Activated CD4-positive, alpha-beta T cell treated with anti-CD3 and anti-CD28 coated beads, Interleukin-2, amount 50 U/mL, for 1 hour (primary cell): ENCODE data around the gene PIK3R2.
"Not testable (repeated sequence)": the region's sequence is repeated elsewhere in the genome, so short reads cannot be mapped to it uniquely, and the experiment has no call there.

Experiments used
- DNase-seq: peaks from one replicate; pipeline ENCODE4 v3.0.0-alpha.2; 2020

The PIK3R2 gene

GRCh38 chr19:18205200-18205892 is 52.4 kb downstream of the PIK3R2 start:
- DNase-seq, result peak; percentile 41

GRCh38 chr19:18206018-18206417 is 53.1 kb downstream of the PIK3R2 start:
- DNase-seq, result no peak

- peak; percentile 55 for DNase-seq
These were observed 55.4 kb downstream of the PIK3R2 start for GRCh38 chr19:18208098-18208951.

- DNase-seq, result not testable (repeated sequence)
These were observed 56.9 kb downstream of the PIK3R2 start for GRCh38 chr19:18209912-18210311.

DNA sequence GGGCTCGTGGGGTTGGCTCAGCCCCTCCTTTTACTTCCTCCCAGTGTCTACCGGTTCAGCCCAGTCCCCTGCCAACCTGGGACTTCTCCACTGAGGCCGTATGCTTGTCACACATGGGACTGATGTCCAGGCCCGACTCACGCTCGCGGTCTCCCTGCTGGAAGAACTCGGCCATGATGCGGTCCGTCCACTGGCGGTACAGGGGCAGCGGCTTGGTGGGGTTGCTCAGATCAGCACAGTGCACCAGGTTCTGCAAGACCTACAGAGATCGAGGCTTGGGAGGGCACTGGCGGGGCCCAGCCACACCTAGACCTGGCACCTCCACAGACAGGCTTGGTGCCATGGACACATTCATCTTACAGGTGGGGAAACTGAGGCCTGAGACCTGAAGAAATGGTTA is 58.7 kb downstream of the PIK3R2 start:
- no peak for DNase-seq

DNA sequence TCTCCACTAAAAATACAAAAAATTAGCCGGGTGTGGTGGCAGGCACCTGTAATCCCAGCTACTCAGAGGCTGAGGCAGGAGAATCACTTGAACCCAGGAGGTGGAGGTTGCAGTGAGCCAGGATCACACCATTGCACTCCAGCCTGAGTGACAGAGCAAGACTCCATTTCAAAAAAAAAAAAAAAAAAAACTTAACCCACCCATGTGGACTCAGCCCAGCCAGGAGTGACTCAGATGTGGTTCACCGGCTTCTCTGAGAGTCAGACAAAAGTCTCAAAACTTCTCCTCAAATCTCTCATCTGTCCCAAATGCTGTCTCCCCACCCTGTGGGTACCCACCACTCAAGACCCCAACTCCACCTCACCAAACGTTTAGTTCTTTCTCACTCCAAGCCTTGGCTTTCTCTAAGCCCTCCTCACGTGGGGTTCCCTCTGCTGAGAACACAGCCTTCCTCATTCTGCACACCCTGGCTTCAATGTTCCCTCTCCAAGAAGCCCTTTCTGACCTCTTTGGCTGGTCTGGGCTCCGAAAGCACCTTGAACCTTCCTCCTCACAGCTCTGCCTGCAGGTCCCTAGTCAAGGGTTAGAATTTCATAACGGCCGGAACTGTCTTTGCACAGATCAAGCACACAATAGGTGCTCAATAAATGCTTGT is 61.9 kb downstream of the PIK3R2 start:
- no peak for DNase-seq

DNA sequence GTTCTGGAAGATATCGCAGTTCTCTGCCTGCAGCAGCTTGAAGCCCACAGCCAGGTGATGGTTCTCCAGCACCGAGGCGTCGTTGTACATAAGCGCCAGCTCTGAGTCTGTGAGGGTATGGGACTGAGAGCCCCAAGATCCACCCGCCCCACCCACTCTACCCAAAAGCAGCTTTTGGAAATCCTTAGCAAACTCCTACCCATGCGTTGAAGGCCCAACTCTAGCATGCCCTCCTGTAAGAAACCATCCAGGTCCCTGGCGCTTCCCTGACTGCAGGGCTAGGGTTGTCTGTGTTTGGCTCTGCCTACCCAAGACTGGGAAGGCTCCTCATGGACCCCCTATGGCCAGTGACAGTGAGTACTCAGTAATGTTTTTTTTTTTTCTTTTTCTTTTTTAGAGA is 63.8 kb downstream of the PIK3R2 start:
- DNase-seq, result no peak

DNA sequence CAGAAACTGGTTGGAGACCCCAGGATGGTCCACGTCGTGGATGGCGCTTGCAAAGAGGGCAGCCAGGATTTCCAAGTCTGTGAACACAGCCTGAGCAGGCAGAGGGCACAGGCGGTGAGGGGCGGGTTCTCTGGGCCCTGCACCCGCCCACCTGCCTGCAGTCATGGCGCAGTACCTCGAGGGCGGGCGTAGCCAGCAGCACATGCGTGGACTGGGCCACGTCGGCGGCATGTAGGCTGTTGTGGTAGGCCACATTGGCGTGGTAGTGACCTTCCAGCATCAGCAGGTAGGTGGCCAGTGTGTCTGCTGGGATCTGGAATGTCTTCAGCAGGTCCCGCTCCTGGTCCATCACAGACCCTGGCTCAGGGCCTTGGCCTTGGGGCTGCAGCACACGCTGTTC is 65.2 kb downstream of the PIK3R2 start:
- no peak for DNase-seq

DNA sequence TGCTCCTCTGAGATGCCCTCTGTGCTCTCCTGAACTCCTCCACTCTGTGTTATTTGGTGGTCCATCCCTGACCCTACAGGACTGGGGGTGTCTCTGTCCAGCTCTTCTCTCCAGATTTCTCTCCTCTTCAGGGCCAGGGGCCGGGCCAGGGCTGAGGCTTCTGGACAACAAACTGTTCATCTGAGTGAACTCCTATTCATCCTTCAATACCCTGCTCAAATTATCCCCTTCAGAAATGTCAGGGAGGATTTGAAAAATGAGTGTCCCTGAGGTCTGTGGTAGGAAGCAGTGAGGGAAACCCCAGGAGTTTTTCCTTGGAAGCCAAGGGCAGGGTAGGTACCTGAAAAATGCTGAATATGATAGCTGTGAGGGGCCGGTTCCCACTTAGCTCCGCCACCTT is 65.6 kb downstream of the PIK3R2 start:
- DNase-seq, result no peak
